Neural progenitor cell (in vitro differentiated cells): ENCODE data around the gene DDN. TPM values are rescaled to one million over a fixed set of nuclear protein-coding genes. Genes with fewer than 3 reads are reported as not detected.

Source experiments
- DNase-seq: peaks from one replicate; pipeline ENCODE4 v3.0.0-alpha.2; 2016; ENCODE audit warnings: low spot score
- H2AFZ ChIP-seq: fragments of 200-600 bp; sonication (generic); replicated peaks from 2 replicates; pipeline ENCODE4 v1.6.1; 2016; ENCODE audit warnings: antibody characterized with exemption
- H3F3A ChIP-seq: fragments of 200-600 bp; sonication (generic); 2 replicates; pipeline ENCODE4 v1.6.1; 2016; ENCODE audit warnings: antibody characterized with exemption, low read depth
- H3K27ac ChIP-seq: fragments of 200-600 bp; sonication (generic); 2 replicates; pipeline ENCODE4 v1.5.1; 2016; ENCODE audit warnings: mild to moderate bottlenecking
- H3K27me3 ChIP-seq: fragments of 200-600 bp; sonication (generic); 2 replicates; pipeline ENCODE4 v1.6.1; 2016; ENCODE audit warnings: mild to moderate bottlenecking, moderate library complexity
- H3K36me3 ChIP-seq: fragments of 200-600 bp; sonication (generic); 2 replicates; pipeline ENCODE4 v1.5.1; 2016
- H3K4me1 ChIP-seq: fragments of 200-600 bp; sonication (generic); 2 replicates; pipeline ENCODE4 v1.6.1; 2016; ENCODE audit warnings: mixed run types
- H3K4me2 ChIP-seq: fragments of 200-600 bp; sonication (generic); 2 replicates; pipeline ENCODE4 v1.6.1; 2016
- H3K4me3 ChIP-seq: fragments of 200-600 bp; sonication (generic); 2 replicates; pipeline ENCODE4 v1.5.1; 2016
- H3K79me2 ChIP-seq: fragments of 200-600 bp; sonication (generic); 2 replicates; pipeline ENCODE4 v1.6.1; 2016; ENCODE audit warnings: low read depth
- H3K9ac ChIP-seq: fragments of 200-600 bp; sonication (generic); 2 replicates; pipeline ENCODE4 v1.6.1; 2016
- H3K9me3 ChIP-seq: fragments of 200-600 bp; sonication (generic); 2 replicates; pipeline ENCODE4 v1.5.1; 2016; ENCODE audit warnings: low read depth
- H4K20me1 ChIP-seq: fragments of 200-600 bp; sonication (generic); 2 replicates; pipeline ENCODE4 v1.6.1; 2016; ENCODE audit warnings: low read depth
- H3K27ac Mint-ChIP-seq: 3 replicates; pipeline ENCODE4 v1.8.0; 2021; ENCODE audit warnings: mixed read lengths
- H3K27me3 Mint-ChIP-seq: 2 replicates; pipeline ENCODE4 v1.8.0; 2022; ENCODE audit warnings: low read depth, mild to moderate bottlenecking, inconsistent platforms, moderate library complexity, mixed read lengths; ENCODE audit not compliant: insufficient read depth
- H3K36me3 Mint-ChIP-seq: 3 replicates; pipeline ENCODE4 v1.8.0; 2021; ENCODE audit warnings: mixed read lengths
- H3K4me1 Mint-ChIP-seq: 3 replicates; pipeline ENCODE4 v1.8.0; 2021; ENCODE audit warnings: mixed read lengths
- H3K4me3 Mint-ChIP-seq: 3 replicates; pipeline ENCODE4 v1.8.0; 2021; ENCODE audit warnings: mild to moderate bottlenecking, moderate library complexity, mixed read lengths
- H3K9me3 Mint-ChIP-seq: 3 replicates; pipeline ENCODE4 v1.8.0; 2020; ENCODE audit warnings: mixed read lengths
- CTCF ChIP-seq: fragments of 200-600 bp; sonication (generic); IDR thresholded peaks from 2 replicates; pipeline ENCODE4 v1.5.1; 2017; ENCODE audit warnings: antibody characterized with exemption, mild to moderate bottlenecking
- EZH2 ChIP-seq: fragments of 200-600 bp; sonication (generic); IDR thresholded peaks from 2 replicates; pipeline ENCODE4 v1.6.1; 2017; ENCODE audit warnings: antibody characterized with exemption, mild to moderate bottlenecking, moderate library complexity
- EZH2phosphoT487 ChIP-seq: fragments of 200-600 bp; sonication (generic); IDR thresholded peaks from 2 replicates; pipeline ENCODE4 v1.6.1; 2017; ENCODE audit warnings: antibody characterized with exemption
- total RNA-seq: library from RNA; depleted of rRNA; stranded (reverse); fragments of >200 nt; gene quantifications from 2 replicates; pipeline ENCODE4 v1.2.3, GENCODE V29; 2015; ENCODE audit warnings: low replicate concordance

Gene DDN
- total RNA-seq, 1 donor from 2014 or later = not detected

GRCh38 chr12:49033611-49034285 is 34.6 kb upstream of the DDN start:
- Histone ChIP-seq H3K4me3 (no peak overlapping the region), H3K79me2 (no peaks in the 10 kb centered on the region), H3K27me3 (no peaks in the 10 kb centered on the region), H3K9me3 (no peaks in the 10 kb centered on the region), H3K36me3 (no peaks in the 10 kb centered on the region), H3K4me1 (no peaks in the 10 kb centered on the region), H3K9ac (no peak overlapping the region), H3K27ac (no peak overlapping the region), H3F3A (no peaks in the 10 kb centered on the region), H2AFZ (no peak overlapping the region), H3K4me2 (no peak overlapping the region), H4K20me1 (peaks cover 27% of the 10 kb centered on the region)
- Mint-ChIP-seq H3K36me3 (peaks cover 30% of the 10 kb centered on the region), H3K9me3 (no peaks in the 10 kb centered on the region), H3K27me3 (peaks cover 8% of the 10 kb centered on the region), H3K4me1 (no peaks in the 10 kb centered on the region), H3K27ac (no peak overlapping the region), H3K4me3 (no peak overlapping the region)
- no peak for DNase-seq
- TF ChIP-seq CTCF = no peak
- no peak for TF ChIP-seq EZH2
- TF ChIP-seq EZH2phosphoT487 = no peak

DNA sequence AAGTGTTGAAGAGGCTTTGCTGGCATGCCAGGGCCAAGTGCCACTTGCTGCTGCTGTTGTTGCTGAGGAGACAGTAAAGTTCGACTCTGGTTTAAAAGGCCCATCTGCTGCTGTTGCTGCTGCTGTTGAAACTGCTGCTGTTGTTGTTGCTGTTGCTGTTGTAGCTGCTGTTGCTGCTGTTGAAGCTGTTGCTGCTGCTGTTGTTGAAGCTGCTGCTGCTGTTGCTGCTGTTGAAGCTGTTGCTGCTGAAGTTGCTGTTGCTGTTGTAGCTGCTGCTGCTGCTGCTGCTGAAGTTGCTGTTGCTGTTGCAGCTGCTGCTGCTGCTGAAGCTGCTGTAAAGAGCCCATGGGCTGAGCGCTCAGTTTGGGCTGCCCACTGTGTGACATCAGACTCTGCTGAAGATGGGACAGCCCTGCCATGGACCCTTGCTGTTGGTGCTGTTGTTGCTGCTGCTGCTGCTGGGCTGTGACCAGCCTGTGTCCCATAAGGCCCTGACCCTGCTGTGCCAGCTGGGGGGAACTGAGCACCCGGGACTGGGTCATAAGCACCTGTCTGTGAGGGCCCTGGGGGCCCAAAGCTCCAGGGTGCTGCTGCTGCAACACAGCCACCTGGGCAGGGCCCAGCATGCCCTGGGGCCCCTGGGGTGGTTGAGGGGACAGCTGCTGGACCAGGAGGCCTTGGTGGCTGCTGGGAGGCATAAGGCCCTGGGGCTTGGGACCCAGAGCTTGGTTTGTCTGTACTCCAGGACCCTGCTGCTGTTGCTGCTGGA is 33.7 kb upstream of the DDN start:
- Histone ChIP-seq H4K20me1 (peaks cover 27% of the 10 kb centered on the region), H3K27ac (no peak overlapping the region), H3K4me2 (no peak overlapping the region), H2AFZ (no peak overlapping the region), H3K27me3 (no peaks in the 10 kb centered on the region), H3K9me3 (no peaks in the 10 kb centered on the region), H3K9ac (no peak overlapping the region), H3K4me3 (no peak overlapping the region), H3K4me1 (no peaks in the 10 kb centered on the region), H3F3A (no peaks in the 10 kb centered on the region), H3K79me2 (no peaks in the 10 kb centered on the region), H3K36me3 (no peaks in the 10 kb centered on the region)
- Mint-ChIP-seq H3K27me3 (peaks cover 5% of the 10 kb centered on the region), H3K4me3 (no peak overlapping the region), H3K27ac (peak overlapping the region; percentile 57), H3K36me3 (peaks cover 31% of the 10 kb centered on the region), H3K9me3 (no peaks in the 10 kb centered on the region), H3K4me1 (no peaks in the 10 kb centered on the region)
- DNase-seq = no peak
- no peak for TF ChIP-seq CTCF
- TF ChIP-seq EZH2 = no peak
- no peak for TF ChIP-seq EZH2phosphoT487

- no peaks in the 10 kb centered on the region for H3K36me3 ChIP-seq
- Mint-ChIP-seq H3K4me3 (no peak overlapping the region), H3K27ac (no peak overlapping the region), H3K36me3 (peaks cover 37% of the 10 kb centered on the region), H3K9me3 (no peaks in the 10 kb centered on the region), H3K27me3 (peaks cover 5% of the 10 kb centered on the region), H3K4me1 (no peaks in the 10 kb centered on the region)
- H3K9ac ChIP-seq = no peak overlapping the region
- TF ChIP-seq EZH2 = no peak
- no peak for TF ChIP-seq CTCF
- no peak for TF ChIP-seq EZH2phosphoT487
- H2AFZ ChIP-seq = no peak overlapping the region
- H3K4me2 ChIP-seq = no peak overlapping the region
- no peaks in the 10 kb centered on the region for H3K79me2 ChIP-seq
- no peaks in the 10 kb centered on the region for H3K9me3 ChIP-seq
- H3K4me3 ChIP-seq = no peak overlapping the region
- H3K4me1 ChIP-seq = no peaks in the 10 kb centered on the region
- DNase-seq = no peak
- peaks cover 27% of the 10 kb centered on the region for H4K20me1 ChIP-seq
- H3K27ac ChIP-seq = no peak overlapping the region
- H3K27me3 ChIP-seq = no peaks in the 10 kb centered on the region
- no peaks in the 10 kb centered on the region for H3F3A ChIP-seq
These were observed 33.1 kb upstream of the DDN start for GRCh38 chr12:49032276-49032675.
